ENCODE measurements around the gene RNASEH2A.
"Not testable (repeated sequence)": the region's sequence is repeated elsewhere in the genome, so short reads cannot be mapped to it uniquely, and the experiment has no call there.

The RNASEH2A gene

DNA sequence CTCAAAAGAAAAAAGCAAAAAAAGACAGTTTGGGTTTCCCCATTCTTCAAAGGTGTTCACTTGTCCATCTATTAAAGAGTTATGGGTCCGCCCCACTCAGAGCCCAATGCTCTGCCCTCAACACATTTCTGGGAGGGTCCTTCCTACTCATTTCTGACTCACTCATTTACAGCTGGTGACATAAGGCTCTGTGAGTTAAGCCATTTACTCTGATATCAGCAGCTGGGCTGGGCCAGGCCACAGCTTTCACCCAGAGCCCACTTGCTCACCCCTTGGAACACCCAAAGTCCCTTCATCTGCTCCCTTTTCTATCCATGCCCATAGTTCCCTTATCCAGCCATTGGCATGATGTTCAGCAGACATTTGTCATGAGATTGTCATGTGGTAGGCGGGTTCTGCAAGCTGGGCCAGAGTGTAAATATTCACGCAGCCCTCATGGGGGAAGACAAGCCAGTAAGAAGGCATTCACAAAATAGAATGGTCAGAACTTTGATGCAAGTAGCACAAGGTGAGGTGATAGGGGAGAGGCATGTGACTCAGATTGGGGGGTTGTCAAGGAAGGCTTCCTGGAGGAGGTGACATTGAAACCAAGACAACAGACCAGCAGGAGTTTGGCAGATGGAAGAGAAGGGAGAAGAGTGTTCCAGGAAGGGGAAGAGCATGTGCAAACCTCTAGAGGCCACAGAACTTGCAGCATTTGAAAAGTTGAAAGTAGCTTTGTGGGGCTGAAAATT is 37.8 kb downstream of the RNASEH2A start:
- H3K27me3 ChIP-seq (ENCODE audit: low read depth, low read length): no peaks in the 10 kb centered on the region
- TF ChIP-seq EZH2phosphoT487 (IDR thresholded peaks at IDR 0.05; ENCODE audit: low read depth): no peak
- TF ChIP-seq, protein P1, sequence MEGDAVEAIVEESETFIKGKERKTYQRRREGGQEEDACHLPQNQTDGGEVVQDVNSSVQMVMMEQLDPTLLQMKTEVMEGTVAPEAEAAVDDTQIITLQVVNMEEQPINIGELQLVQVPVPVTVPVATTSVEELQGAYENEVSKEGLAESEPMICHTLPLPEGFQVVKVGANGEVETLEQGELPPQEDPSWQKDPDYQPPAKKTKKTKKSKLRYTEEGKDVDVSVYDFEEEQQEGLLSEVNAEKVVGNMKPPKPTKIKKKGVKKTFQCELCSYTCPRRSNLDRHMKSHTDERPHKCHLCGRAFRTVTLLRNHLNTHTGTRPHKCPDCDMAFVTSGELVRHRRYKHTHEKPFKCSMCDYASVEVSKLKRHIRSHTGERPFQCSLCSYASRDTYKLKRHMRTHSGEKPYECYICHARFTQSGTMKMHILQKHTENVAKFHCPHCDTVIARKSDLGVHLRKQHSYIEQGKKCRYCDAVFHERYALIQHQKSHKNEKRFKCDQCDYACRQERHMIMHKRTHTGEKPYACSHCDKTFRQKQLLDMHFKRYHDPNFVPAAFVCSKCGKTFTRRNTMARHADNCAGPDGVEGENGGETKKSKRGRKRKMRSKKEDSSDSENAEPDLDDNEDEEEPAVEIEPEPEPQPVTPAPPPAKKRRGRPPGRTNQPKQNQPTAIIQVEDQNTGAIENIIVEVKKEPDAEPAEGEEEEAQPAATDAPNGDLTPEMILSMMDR (IDR thresholded peaks at IDR 0.05; ENCODE audit: low read depth, low read length): no peak
- peaks cover 14% of the 10 kb centered on the region for H3K36me3 ChIP-seq (replicated peaks; ENCODE audit: low read depth, low read length)

DNA sequence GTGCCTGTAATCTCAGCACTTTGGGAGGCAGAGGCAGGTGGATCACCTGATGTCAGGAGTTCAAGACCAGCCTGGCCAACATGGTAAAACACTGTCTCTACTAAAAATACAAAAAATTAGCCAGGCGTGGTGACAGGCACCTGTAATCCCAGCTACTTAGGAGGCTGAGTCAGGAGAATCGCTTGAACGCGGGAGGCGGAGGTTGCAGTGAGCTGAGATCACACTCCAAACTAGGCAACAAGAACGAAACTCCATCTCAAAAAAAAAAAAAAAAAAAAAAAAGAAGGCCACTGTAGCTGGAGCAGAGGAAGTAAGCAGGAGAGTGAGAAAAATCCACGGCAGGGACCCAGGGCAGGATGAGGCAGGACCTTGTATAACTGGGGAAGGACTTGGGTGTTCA is 40.2 kb downstream of the RNASEH2A start:
- H4K20me1 ChIP-seq (ENCODE audit: insufficient read depth, low read length); H3K4me2 ChIP-seq (ENCODE audit: low read length); H3K27me3 ChIP-seq (ENCODE audit: low read depth, low read length); H3K27ac ChIP-seq (ENCODE audit: low read length); H3K79me2 ChIP-seq (ENCODE audit: low read length); H3K9me3 ChIP-seq (ENCODE audit: insufficient read depth, low read length); H3K9ac ChIP-seq (ENCODE audit: low read length); H2AFZ ChIP-seq (ENCODE audit: low read depth, low read length); H3K36me3 ChIP-seq (replicated peaks; ENCODE audit: low read depth, low read length); H3K4me3 ChIP-seq (ENCODE audit: low read length); H3K4me1 ChIP-seq (ENCODE audit: low read length): not testable (repeated sequence)

More for the DNA sequence above, 37.8 kb downstream of the RNASEH2A start:
- Histone ChIP-seq H3K9me3 (ENCODE audit: insufficient read depth, low read length) (no peaks in the 10 kb centered on the region), H4K20me1 (ENCODE audit: insufficient read depth, low read length) (0 out of 2 replicates have a peak, but pooled peaks cover 6% of the 10 kb centered on the region), H3K4me2 (ENCODE audit: low read length) (no peak overlapping the region), H3K79me2 (ENCODE audit: low read length) (peaks cover 3% of the 10 kb centered on the region; the same call in 1 of the 2 replicates), H3K9ac (ENCODE audit: low read length) (no peak overlapping the region), H3K27ac (ENCODE audit: low read length) (no peak overlapping the region), H2AFZ (ENCODE audit: low read depth, low read length) (no peak overlapping the region), H3K4me1 (ENCODE audit: low read length) (peaks cover 10% of the 10 kb centered on the region), H3K4me3 (ENCODE audit: low read length) (no peak overlapping the region)

DNA sequence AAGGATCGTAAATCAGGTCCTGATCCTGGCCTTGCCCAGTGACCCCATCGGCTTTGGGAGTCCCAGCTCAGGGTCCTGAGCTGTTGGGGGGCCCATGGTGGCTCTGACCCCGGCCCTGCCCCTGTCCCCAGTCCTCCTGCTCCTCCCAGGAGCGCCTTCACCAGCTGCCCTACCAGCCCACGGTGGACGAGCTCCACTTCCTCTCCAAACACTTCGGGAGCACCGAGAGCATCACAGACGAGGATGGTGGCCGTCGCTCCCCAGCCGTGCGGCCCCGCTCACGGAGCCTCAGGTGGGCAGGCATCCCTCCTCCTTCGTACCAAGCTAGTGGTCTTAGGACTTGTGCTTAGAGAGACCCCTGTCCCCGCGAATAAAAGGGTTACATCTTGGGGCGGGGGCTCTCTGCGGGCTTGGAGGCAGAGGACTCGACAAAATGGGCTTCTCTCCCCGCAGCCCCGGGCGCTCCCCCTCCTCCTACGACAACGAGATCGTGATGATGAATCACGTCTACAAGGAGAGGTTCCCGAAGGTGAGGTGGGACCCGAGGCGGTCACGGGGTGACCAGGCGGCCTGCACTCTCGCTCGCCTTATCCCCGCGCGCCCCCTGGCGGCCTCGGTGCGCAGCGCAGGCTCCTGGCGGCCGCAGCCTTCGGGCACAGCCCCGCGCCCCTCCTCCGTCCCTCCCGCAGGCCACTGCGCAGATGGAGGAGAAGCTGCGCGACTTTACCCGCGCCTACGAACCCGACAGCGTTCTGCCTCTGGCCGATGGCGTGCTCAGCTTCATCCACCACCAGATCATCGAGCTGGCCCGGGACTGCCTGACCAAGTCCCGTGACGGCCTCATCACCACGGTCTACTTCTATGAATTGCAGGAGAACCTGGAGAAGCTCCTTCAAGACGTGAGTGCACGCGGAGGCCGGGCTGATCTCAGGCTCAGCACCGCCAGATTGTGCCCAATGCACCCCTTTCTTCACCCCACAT is 41.1 kb downstream of the RNASEH2A start:
- Histone ChIP-seq H4K20me1 (ENCODE audit: insufficient read depth, low read length) (no peaks in the 10 kb centered on the region), H3K36me3 (replicated peaks; ENCODE audit: low read depth, low read length) (peaks cover 6% of the 10 kb centered on the region)

DNA sequence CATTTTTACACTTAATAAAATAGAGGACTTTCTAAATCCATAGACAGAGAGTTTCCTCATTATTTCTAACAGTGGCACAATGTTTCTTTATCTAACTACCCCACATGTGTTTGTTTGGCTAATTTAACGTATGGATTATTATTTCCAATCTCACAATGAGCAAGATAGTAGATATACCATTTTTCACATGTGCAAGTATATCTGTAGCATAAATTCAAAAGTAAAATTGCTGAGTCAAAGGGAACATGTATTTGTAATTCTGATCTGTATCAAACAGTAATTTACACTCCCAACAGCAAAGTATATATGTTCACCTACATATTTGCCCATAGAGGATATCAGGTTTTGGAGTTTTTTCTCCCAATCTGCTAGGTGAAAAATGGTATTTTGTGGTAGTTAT is 50.3 kb downstream of the RNASEH2A start:
- no peaks in the 10 kb centered on the region for H3K9me3 ChIP-seq (ENCODE audit: insufficient read depth, low read length)
- no peak overlapping the region for H3K4me3 ChIP-seq (ENCODE audit: low read length)
- H4K20me1 ChIP-seq (ENCODE audit: insufficient read depth, low read length): no peaks in the 10 kb centered on the region
- no peak overlapping the region for H3K4me2 ChIP-seq (ENCODE audit: low read length)
- H3K36me3 ChIP-seq (replicated peaks; ENCODE audit: low read depth, low read length): peaks cover 12% of the 10 kb centered on the region
- H3K79me2 ChIP-seq (ENCODE audit: low read length): no peaks in the 10 kb centered on the region
- no peak overlapping the region for H2AFZ ChIP-seq (ENCODE audit: low read depth, low read length)
- no peaks in the 10 kb centered on the region for H3K27me3 ChIP-seq (ENCODE audit: low read depth, low read length)
- no peak overlapping the region for H3K9ac ChIP-seq (ENCODE audit: low read length)
- H3K4me1 ChIP-seq (ENCODE audit: low read length): no peaks in the 10 kb centered on the region
- H3K27ac ChIP-seq (ENCODE audit: low read length): no peak overlapping the region
- TF ChIP-seq, protein P1 (IDR thresholded peaks at IDR 0.05; ENCODE audit: low read depth, low read length): no peak
- no peak for TF ChIP-seq EZH2phosphoT487 (IDR thresholded peaks at IDR 0.05; ENCODE audit: low read depth)

More for the DNA sequence above, 41.1 kb downstream of the RNASEH2A start:
- Histone ChIP-seq H3K4me3 (ENCODE audit: low read length) (peak overlapping the region; percentile 61), H3K9me3 (ENCODE audit: insufficient read depth, low read length) (no peaks in the 10 kb centered on the region), H3K9ac (ENCODE audit: low read length) (no peak overlapping the region), H3K27ac (ENCODE audit: low read length) (no peak overlapping the region), H3K79me2 (ENCODE audit: low read length) (no peaks in the 10 kb centered on the region), H3K27me3 (ENCODE audit: low read depth, low read length) (no peaks in the 10 kb centered on the region), H3K4me1 (ENCODE audit: low read length) (peaks cover 7% of the 10 kb centered on the region; the same call in 1 of the 2 replicates), H3K4me2 (ENCODE audit: low read length) (peak overlapping the region; percentile 85), H2AFZ (ENCODE audit: low read depth, low read length) (no peak overlapping the region)
- TF ChIP-seq EZH2phosphoT487 (IDR thresholded peaks at IDR 0.05; ENCODE audit: low read depth): no peak
- TF ChIP-seq, protein P1 (IDR thresholded peaks at IDR 0.05; ENCODE audit: low read depth, low read length): peak; percentile 99

All from OCI-LY3 (cell line).